HL-60 (cell line): ENCODE measurements around the gene GRIN2C.

ENCODE experiments used
- DNase-seq, 2 experiments: peaks; one replicate each; pipeline ENCODE4 v3.0.0-alpha.2; 2010 to 2020; ENCODE audit warnings: low read depth in 1 of 2, low spot score in 1 of 2
- H3K27ac ChIP-seq: fragments of 250-450 bp; sonication (Bioruptor Pico); replicated peaks from 2 replicates; pipeline ENCODE4 v1.5.1; 2020; ENCODE audit warnings: mild to moderate bottlenecking, moderate library complexity
- H3K27me3 ChIP-seq: fragments of 250-450 bp; sonication (Bioruptor Pico); 2 replicates; pipeline ENCODE4 v1.5.1; 2021; ENCODE audit warnings: mild to moderate bottlenecking, moderate library complexity; ENCODE audit not compliant: insufficient read depth, poor library complexity, severe bottlenecking
- H3K4me3 ChIP-seq: replicated peaks from 2 replicates; pipeline ENCODE4 v1.5.1; 2011; ENCODE audit warnings: mild to moderate bottlenecking, control low read depth, low read length; ENCODE audit not compliant: insufficient read depth
- CTCF ChIP-seq: IDR thresholded peaks from one replicate; pipeline ENCODE4 v1.5.1; 2011; ENCODE audit warnings: low read length, control low read depth, inconsistent platforms; ENCODE audit not compliant: insufficient read depth
- GABPA ChIP-seq: IDR thresholded peaks from 2 replicates; pipeline ENCODE4 v1.6.1; 2012; ENCODE audit warnings: low read depth
- POLR2AphosphoS5 ChIP-seq: IDR thresholded peaks from 2 replicates; pipeline ENCODE4 v1.6.1; 2012; ENCODE audit warnings: low read depth
- REST ChIP-seq: IDR thresholded peaks from 2 replicates; pipeline ENCODE4 v1.6.1; 2012; ENCODE audit warnings: low read depth; ENCODE audit not compliant: insufficient replicate concordance
- SPI1 ChIP-seq: IDR thresholded peaks from 2 replicates; pipeline ENCODE4 v1.6.1; 2012; ENCODE audit warnings: low read depth, mild to moderate bottlenecking, borderline replicate concordance

Gene GRIN2C

GRCh38 chr17:74830861-74831260 is 28.8 kb downstream of the GRIN2C start:
- no peak for DNase-seq
- no peak for TF ChIP-seq GABPA
- no peak for TF ChIP-seq POLR2AphosphoS5
- no peak for TF ChIP-seq CTCF
- TF ChIP-seq SPI1: no peak
- no peak for TF ChIP-seq REST
- Histone ChIP-seq H3K27me3 (no peaks in the 10 kb centered on the region), H3K27ac (no peak overlapping the region), H3K4me3 (no peak overlapping the region)

GRCh38 chr17:74827800-74828199 is 31.9 kb downstream of the GRIN2C start:
- no peak overlapping the region for H3K4me3 ChIP-seq
- TF ChIP-seq POLR2AphosphoS5: no peak
- no peak for TF ChIP-seq CTCF
- no peak for TF ChIP-seq GABPA
- no peak for TF ChIP-seq REST
- no peak for TF ChIP-seq SPI1
- H3K27me3 ChIP-seq: no peaks in the 10 kb centered on the region
- no peak for DNase-seq
- no peak overlapping the region for H3K27ac ChIP-seq

- no peak for TF ChIP-seq POLR2AphosphoS5
- no peak for TF ChIP-seq SPI1
- TF ChIP-seq REST: no peak
- no peak for TF ChIP-seq GABPA
- TF ChIP-seq CTCF: no peak
- Histone ChIP-seq H3K4me3 (no peak overlapping the region), H3K27ac (no peak overlapping the region), H3K27me3 (no peaks in the 10 kb centered on the region)
- no peak for DNase-seq
Measured at GRCh38 chr17:74825952-74826719, 33.5 kb downstream of the GRIN2C start.
